Measurements from ENCODE around the gene OGDHL.

OGDHL gene

DNA sequence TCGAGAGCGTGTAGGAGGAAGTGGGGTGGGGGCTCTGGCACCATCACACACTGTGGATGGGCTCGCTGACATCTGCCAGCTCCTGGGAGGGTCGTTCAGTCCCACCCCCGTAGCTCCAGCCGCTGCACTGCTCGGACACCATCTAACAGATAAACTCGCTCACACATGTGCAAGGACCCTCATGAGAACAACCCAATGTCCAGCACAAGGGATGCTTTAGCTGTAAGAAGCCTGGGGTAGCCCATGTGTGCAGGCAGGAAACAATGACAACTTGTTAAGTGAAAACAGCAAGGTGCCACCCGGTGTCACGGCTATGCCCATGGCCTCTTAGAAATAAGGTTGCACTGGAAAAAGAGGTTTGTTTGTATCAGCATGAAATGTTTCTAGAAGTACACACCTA, 14.1 kb downstream of the OGDHL start:
- DNase-seq (ENCODE audit: low read depth in 1 of 2, low spot score in 1 of 2), result no peak
- Histone ChIP-seq H3K27me3 (ENCODE audit: insufficient read depth, poor library complexity, severe bottlenecking) (no peaks in the 10 kb centered on the region), H3K27ac (replicated peaks) (no peak overlapping the region), H3K4me3 (replicated peaks; ENCODE audit: insufficient read depth, low read length) (no peak overlapping the region)
- TF ChIP-seq SPI1 (IDR thresholded peaks at IDR 0.05; ENCODE audit: borderline replicate concordance, low read depth), result no peak
- TF ChIP-seq GABPA (IDR thresholded peaks at IDR 0.05; ENCODE audit: low read depth), result no peak
- TF ChIP-seq, protein P1, sequence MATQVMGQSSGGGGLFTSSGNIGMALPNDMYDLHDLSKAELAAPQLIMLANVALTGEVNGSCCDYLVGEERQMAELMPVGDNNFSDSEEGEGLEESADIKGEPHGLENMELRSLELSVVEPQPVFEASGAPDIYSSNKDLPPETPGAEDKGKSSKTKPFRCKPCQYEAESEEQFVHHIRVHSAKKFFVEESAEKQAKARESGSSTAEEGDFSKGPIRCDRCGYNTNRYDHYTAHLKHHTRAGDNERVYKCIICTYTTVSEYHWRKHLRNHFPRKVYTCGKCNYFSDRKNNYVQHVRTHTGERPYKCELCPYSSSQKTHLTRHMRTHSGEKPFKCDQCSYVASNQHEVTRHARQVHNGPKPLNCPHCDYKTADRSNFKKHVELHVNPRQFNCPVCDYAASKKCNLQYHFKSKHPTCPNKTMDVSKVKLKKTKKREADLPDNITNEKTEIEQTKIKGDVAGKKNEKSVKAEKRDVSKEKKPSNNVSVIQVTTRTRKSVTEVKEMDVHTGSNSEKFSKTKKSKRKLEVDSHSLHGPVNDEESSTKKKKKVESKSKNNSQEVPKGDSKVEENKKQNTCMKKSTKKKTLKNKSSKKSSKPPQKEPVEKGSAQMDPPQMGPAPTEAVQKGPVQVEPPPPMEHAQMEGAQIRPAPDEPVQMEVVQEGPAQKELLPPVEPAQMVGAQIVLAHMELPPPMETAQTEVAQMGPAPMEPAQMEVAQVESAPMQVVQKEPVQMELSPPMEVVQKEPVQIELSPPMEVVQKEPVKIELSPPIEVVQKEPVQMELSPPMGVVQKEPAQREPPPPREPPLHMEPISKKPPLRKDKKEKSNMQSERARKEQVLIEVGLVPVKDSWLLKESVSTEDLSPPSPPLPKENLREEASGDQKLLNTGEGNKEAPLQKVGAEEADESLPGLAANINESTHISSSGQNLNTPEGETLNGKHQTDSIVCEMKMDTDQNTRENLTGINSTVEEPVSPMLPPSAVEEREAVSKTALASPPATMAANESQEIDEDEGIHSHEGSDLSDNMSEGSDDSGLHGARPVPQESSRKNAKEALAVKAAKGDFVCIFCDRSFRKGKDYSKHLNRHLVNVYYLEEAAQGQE (IDR thresholded peaks at IDR 0.05; ENCODE audit: insufficient replicate concordance, low read depth), result no peak
- no peak for TF ChIP-seq POLR2AphosphoS5 (IDR thresholded peaks at IDR 0.05; ENCODE audit: low read depth)
- TF ChIP-seq, protein P2, sequence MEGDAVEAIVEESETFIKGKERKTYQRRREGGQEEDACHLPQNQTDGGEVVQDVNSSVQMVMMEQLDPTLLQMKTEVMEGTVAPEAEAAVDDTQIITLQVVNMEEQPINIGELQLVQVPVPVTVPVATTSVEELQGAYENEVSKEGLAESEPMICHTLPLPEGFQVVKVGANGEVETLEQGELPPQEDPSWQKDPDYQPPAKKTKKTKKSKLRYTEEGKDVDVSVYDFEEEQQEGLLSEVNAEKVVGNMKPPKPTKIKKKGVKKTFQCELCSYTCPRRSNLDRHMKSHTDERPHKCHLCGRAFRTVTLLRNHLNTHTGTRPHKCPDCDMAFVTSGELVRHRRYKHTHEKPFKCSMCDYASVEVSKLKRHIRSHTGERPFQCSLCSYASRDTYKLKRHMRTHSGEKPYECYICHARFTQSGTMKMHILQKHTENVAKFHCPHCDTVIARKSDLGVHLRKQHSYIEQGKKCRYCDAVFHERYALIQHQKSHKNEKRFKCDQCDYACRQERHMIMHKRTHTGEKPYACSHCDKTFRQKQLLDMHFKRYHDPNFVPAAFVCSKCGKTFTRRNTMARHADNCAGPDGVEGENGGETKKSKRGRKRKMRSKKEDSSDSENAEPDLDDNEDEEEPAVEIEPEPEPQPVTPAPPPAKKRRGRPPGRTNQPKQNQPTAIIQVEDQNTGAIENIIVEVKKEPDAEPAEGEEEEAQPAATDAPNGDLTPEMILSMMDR (IDR thresholded peaks at IDR 0.05; ENCODE audit: insufficient read depth, low read length), result no peak

DNA sequence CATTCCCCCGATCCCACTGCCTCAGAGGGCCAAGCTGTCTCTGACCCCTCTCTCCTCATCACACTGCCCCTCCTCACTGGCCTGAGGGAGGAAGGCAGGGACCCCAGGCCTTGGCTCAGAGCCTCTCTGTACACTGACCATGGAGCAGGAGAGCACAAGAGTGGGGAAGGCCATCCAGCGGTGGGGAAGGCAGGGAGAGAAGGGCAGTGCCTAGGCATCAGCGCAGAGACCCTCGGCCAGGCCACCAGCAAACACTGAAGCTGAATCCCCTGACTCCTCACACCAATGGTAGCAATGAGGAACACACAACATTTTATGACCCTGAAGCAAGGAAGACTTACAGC, 14.8 kb downstream of the OGDHL start:
- H3K27me3 ChIP-seq (ENCODE audit: insufficient read depth, poor library complexity, severe bottlenecking), result no peaks in the 10 kb centered on the region
- no peak overlapping the region for H3K4me3 ChIP-seq (replicated peaks; ENCODE audit: insufficient read depth, low read length)
- H3K27ac ChIP-seq (replicated peaks), result no peak overlapping the region
- TF ChIP-seq, protein P2 (IDR thresholded peaks at IDR 0.05; ENCODE audit: insufficient read depth, low read length), result no peak
- no peak for TF ChIP-seq SPI1 (IDR thresholded peaks at IDR 0.05; ENCODE audit: borderline replicate concordance, low read depth)
- TF ChIP-seq, protein P1 (IDR thresholded peaks at IDR 0.05; ENCODE audit: insufficient replicate concordance, low read depth), result no peak
- no peak for TF ChIP-seq POLR2AphosphoS5 (IDR thresholded peaks at IDR 0.05; ENCODE audit: low read depth)
- TF ChIP-seq GABPA (IDR thresholded peaks at IDR 0.05; ENCODE audit: low read depth), result no peak
- DNase-seq (ENCODE audit: low read depth in 1 of 2, low spot score in 1 of 2), result no peak

DNA sequence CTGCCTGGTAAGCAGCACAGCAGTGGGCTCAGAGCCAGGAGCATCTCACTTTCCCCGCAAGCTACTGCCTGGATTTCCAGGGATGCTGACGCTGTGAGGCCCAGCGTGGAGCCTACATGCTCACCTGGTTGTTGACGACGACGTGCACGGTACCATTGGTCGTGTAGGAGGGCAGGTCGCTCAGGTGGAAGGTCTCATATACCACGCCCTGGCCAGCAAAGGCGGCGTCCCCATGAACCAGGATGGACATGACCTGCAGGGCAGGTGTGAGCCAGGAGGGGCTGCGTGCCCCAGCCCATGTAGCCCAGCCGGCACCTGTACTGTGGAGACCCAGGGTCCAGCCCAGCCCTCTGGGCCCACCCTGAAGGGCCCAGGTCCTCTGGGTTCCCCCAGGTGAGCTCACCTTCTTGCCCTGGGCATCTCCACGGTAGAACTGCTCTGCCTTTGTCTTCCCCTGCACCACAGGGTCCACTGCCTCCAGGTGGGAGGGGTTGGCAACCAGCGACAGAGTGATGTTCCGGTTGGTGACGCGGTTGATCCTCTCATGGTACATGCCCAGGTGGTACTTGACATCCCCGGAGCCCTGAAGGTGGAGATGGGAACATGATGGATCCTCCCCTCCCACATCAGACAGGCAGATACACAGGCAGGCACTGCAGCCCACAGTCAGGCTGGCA, 15.4 kb downstream of the OGDHL start:
- TF ChIP-seq, protein P1 (IDR thresholded peaks at IDR 0.05; ENCODE audit: insufficient replicate concordance, low read depth), result no peak
- TF ChIP-seq GABPA (IDR thresholded peaks at IDR 0.05; ENCODE audit: low read depth), result no peak
- no peak for TF ChIP-seq POLR2AphosphoS5 (IDR thresholded peaks at IDR 0.05; ENCODE audit: low read depth)
- TF ChIP-seq SPI1 (IDR thresholded peaks at IDR 0.05; ENCODE audit: borderline replicate concordance, low read depth), result no peak
- TF ChIP-seq, protein P2 (IDR thresholded peaks at IDR 0.05; ENCODE audit: insufficient read depth, low read length), result no peak
- H3K4me3 ChIP-seq (replicated peaks; ENCODE audit: insufficient read depth, low read length), result no peak overlapping the region
- DNase-seq (ENCODE audit: low read depth in 1 of 2, low spot score in 1 of 2), result no peak
- no peaks in the 10 kb centered on the region for H3K27me3 ChIP-seq (ENCODE audit: insufficient read depth, poor library complexity, severe bottlenecking)
- no peak overlapping the region for H3K27ac ChIP-seq (replicated peaks)
